DND-41 (cell line): ENCODE measurements around the gene BAIAP2L1.

Experiments used
- ATAC-seq: fragments of 200-7000 bp; cut with Tn5 transposase; 3 replicates; pipeline ENCODE4 v1.9.1; 2021; ENCODE audit warnings: low read depth; ENCODE audit not compliant: insufficient read depth
- DNase-seq: peaks from one replicate; pipeline ENCODE4 v3.0.0-alpha.2; 2020
- H2AFZ ChIP-seq: 2 replicates; pipeline ENCODE4 v1.6.0; 2012; ENCODE audit warnings: low read depth, low read length
- H3K27ac ChIP-seq: 2 replicates; pipeline ENCODE4 v1.5.1; 2012; ENCODE audit warnings: low read length, inconsistent platforms
- H3K27me3 ChIP-seq: fragments of 200-600 bp; sonication (generic); 2 replicates; pipeline ENCODE4 v1.6.0; 2012; ENCODE audit warnings: low read length, mild to moderate bottlenecking, inconsistent platforms; ENCODE audit not compliant: insufficient read depth, poor library complexity
- H3K36me3 ChIP-seq: 2 replicates; pipeline ENCODE4 v1.5.1; 2012; ENCODE audit warnings: low read length, inconsistent platforms; ENCODE audit not compliant: insufficient read depth
- H3K4me1 ChIP-seq: 2 replicates; pipeline ENCODE4 v1.5.1; 2012; ENCODE audit warnings: mild to moderate bottlenecking, low read length; ENCODE audit not compliant: insufficient read depth
- H3K4me2 ChIP-seq: 2 replicates; pipeline ENCODE4 v1.6.0; 2012; ENCODE audit warnings: mild to moderate bottlenecking, moderate library complexity, low read length, inconsistent platforms; ENCODE audit not compliant: insufficient read depth
- H3K4me3 ChIP-seq, 2 experiments: fragments of 200-600 bp in 1 of 2; shearing (Covaris generic) in 1 of 2; 2 replicates each; pipeline ENCODE4 v1.5.1; 2012 to 2016; ENCODE audit warnings: inconsistent platforms in 2 of 2, low read length in 2 of 2, mild to moderate bottlenecking in 2 of 2, low read depth in 1 of 2, moderate library complexity in 1 of 2
- H3K79me2 ChIP-seq: 2 replicates; pipeline ENCODE4 v1.6.0; 2012; ENCODE audit warnings: low read length, inconsistent platforms; ENCODE audit not compliant: insufficient read depth
- H3K9ac ChIP-seq: 2 replicates; pipeline ENCODE4 v1.6.0; 2012; ENCODE audit warnings: low read depth, mild to moderate bottlenecking, inconsistent platforms, low read length, moderate library complexity
- H3K9me3 ChIP-seq: 2 replicates; pipeline ENCODE4 v1.5.1; 2012; ENCODE audit warnings: low read length, moderate library complexity, mild to moderate bottlenecking, inconsistent platforms; ENCODE audit not compliant: insufficient read depth, severe bottlenecking
- H4K20me1 ChIP-seq: 2 replicates; pipeline ENCODE4 v1.6.0; 2012; ENCODE audit warnings: low read length; ENCODE audit not compliant: insufficient read depth
- CTCF ChIP-seq: IDR thresholded peaks from 2 replicates; pipeline ENCODE4 v1.5.1; 2012; ENCODE audit warnings: borderline replicate concordance, low read length, moderate library complexity, mild to moderate bottlenecking; ENCODE audit not compliant: poor library complexity, severe bottlenecking; ENCODE audit errors: extremely low read depth
- EZH2 ChIP-seq: IDR thresholded peaks from 3 replicates; pipeline ENCODE4 v1.6.1; 2012; ENCODE audit warnings: borderline replicate concordance, low read depth, mild to moderate bottlenecking, moderate library complexity, low read length, inconsistent platforms; ENCODE audit not compliant: severe bottlenecking

BAIAP2L1 gene

GRCh38 chr7:98348726-98349474 is 52.0 kb downstream of the BAIAP2L1 start:
- no peaks in the 10 kb centered on the region for H3K79me2 ChIP-seq
- no peak overlapping the region for H3K4me3 ChIP-seq
- H4K20me1 ChIP-seq = no peaks in the 10 kb centered on the region
- H3K27me3 ChIP-seq = no peaks in the 10 kb centered on the region
- H3K9me3 ChIP-seq = no peaks in the 10 kb centered on the region
- no peak overlapping the region for H3K4me2 ChIP-seq
- TF ChIP-seq EZH2 = no peak
- TF ChIP-seq CTCF = no peak
- no peak overlapping the region for H3K27ac ChIP-seq
- H3K4me1 ChIP-seq = no peaks in the 10 kb centered on the region
- H3K9ac ChIP-seq = no peak overlapping the region
- H2AFZ ChIP-seq = no peak overlapping the region
- no peak for DNase-seq
- no peak for ATAC-seq
- H3K36me3 ChIP-seq = no peaks in the 10 kb centered on the region

- no peak overlapping the region for H3K9ac ChIP-seq
- ATAC-seq (no peak), DNase-seq (no peak)
- H2AFZ ChIP-seq = no peak overlapping the region
- TF ChIP-seq CTCF (no peak), EZH2 (no peak)
- no peaks in the 10 kb centered on the region for H3K36me3 ChIP-seq
- H3K27me3 ChIP-seq = no peaks in the 10 kb centered on the region
- H3K9me3 ChIP-seq = no peaks in the 10 kb centered on the region
- no peaks in the 10 kb centered on the region for H4K20me1 ChIP-seq
- no peak overlapping the region for H3K4me2 ChIP-seq
- H3K4me1 ChIP-seq = no peaks in the 10 kb centered on the region
- H3K79me2 ChIP-seq = no peaks in the 10 kb centered on the region
- no peak overlapping the region for H3K27ac ChIP-seq
- H3K4me3 ChIP-seq = no peak overlapping the region
Observed at GRCh38 chr7:98346515-98347069, 54.3 kb downstream of the BAIAP2L1 start.

- no peak for ATAC-seq
- H2AFZ ChIP-seq = no peak overlapping the region
- no peak overlapping the region for H3K4me3 ChIP-seq
- DNase-seq = no peak
- no peaks in the 10 kb centered on the region for H3K79me2 ChIP-seq
- H4K20me1 ChIP-seq = no peaks in the 10 kb centered on the region
- no peaks in the 10 kb centered on the region for H3K36me3 ChIP-seq
- no peak overlapping the region for H3K9ac ChIP-seq
- H3K4me1 ChIP-seq = no peaks in the 10 kb centered on the region
- H3K27me3 ChIP-seq = no peaks in the 10 kb centered on the region
- no peaks in the 10 kb centered on the region for H3K9me3 ChIP-seq
- TF ChIP-seq EZH2 (no peak), CTCF (no peak)
- H3K27ac ChIP-seq = no peak overlapping the region
- H3K4me2 ChIP-seq = no peak overlapping the region
Observed at GRCh38 chr7:98341106-98341505, 59.8 kb downstream of the BAIAP2L1 start.
